ENCODE measurements around the gene CYB5B.
A peak's percentile ranks its signal among the peaks of the same experiment; 100 is the strongest.

Gene CYB5B

DNA sequence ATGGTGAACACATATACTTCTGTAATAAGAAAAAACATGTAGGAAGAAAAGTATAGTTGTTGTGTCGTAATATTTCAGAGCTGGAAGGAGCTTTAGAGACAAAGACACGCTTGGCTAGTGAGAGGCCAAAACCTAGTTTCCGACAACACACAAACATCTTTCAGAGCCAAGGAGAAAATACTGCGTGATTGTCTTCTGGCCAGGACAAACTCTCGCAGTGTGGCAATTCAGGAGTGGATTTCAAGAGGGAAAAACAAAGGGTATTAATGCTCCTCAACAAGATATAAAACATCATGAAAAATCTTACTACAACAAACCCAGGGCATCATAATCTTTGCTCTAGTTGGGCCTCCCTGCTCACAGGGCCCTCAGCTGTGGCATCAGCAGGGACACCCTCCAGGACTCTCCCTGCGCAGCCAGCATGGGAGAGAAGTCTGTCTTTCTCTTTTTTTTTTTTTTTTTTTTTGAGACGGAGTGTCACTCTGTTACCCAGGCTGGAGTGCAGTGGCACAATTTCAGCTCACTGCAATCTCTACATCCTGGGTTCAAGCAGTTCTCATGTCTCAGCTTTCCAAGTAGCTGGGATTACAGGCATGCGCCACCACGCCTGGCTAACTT lies 66.4 kb downstream of the CYB5B start:
- no peak for DNase-seq

DNA sequence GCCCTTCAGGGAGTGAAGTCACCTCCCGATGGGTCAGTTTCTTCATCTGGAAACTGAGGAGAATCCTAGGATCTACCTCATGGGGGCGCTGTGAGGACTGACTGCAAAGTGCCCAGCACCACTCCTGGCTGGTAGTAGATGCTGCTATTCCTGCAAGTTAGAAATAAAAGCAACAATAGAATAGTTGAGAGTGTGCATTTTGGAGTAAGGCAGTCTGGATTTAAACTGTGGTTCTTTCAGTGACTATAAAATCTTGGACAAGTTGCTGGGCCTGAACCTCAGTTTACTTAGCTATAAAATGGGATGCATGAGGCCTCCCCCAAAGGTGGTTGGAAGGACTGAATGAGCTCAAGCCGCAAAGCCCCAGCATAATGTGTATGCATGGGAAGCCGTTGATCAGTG lies 70.6 kb downstream of the CYB5B start:
- peak; percentile 48 for DNase-seq

DNA sequence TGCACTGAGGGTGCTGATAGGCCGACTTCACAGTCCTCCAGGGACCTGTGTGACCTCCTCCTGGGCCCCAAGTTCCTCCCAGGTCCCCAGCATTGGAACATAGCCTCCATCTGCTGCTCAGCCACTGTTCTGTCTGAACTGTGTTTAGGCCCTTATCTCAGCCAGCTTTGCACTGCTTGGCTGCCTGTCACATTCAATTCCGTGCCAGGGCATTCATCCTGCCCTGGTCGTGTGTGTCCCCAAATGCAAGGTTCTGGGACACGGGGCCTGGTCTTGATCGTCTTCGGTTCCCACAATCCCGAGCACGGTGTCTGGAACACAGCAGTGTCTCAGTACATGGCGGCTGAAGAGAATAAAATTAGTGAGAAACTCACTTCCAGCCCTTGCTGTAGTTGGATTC lies 71.4 kb downstream of the CYB5B start:
- DNase-seq = no peak

DNA sequence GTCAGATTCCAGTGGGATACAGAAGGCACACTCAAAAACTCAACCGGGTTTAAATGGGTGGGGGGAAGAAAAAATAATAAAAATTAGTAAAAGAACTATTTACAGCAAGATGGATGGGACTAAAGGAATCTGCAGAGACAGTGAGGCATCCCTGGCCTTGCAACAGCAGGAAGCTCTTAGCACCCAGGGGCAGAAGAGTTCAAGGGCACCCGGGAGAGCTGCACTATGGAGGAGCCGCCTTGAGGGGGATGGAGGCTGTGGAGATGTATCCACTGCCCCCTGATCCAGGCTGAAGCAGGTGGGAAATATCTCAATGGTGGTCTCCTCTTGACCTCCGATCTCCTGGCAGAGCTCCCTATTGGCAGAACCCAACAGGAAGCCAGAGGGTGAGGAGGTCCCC lies 72.0 kb downstream of the CYB5B start:
- DNase-seq = no peak

DNA sequence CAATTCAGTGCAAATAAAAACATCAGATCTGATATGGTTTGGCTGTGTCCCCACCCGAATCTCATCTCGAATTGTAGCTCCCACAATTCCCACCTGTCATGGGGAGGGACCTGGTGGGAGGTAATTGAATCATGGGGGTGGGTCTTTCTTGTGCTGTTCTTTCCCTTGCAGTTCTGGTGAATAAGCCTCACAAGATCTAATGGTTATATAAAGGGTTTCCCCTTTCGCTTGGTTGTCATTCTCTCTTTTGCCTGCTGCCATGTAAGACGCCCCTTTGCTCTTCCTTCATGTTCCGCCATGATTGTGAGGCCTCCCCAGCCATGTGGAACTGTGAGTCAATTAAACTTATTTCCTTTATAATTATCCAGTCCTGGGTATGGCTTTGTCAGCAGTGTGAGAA lies 72.5 kb downstream of the CYB5B start:
- DNase-seq = no peak

GRCh38 chr16:69497876-69498596 lies 73.6 kb downstream of the CYB5B start:
- no peak for DNase-seq

GRCh38 chr16:69498926-69499325 lies 74.5 kb downstream of the CYB5B start:
- DNase-seq = no peak

DNA sequence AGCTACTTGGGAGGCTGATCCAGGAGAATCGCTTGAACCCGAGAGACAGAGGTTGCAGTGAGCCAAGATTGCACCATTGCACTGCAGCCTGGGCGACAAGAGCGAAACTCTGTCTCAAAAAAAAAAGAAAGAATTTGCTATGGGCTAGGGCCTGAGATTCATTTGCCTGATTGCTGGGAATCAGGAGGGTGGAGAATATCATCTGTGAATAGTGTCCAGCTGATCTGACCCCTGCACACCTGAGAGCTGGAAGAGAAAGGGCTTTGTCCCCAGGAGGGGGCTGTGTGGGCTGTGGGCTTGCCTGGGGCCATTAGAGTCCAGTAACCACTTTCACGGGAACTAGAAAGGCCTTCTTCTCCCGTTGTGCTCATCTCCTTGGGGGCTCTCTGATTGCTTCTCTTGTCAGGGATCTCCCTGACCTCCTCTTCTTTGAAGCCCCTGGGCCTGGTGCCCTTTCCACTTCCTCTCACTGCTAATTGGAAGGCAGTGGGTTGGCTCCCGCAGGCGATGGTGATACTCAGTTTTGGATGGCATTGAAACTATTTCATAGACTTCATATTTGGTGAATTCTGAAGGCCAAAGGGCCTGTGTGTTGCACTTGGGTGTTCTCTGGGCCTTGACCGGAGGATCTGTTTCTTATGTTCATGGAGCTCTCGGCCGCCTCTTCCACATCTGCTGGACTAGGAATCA lies 75.3 kb downstream of the CYB5B start:
- no peak for DNase-seq

DNA sequence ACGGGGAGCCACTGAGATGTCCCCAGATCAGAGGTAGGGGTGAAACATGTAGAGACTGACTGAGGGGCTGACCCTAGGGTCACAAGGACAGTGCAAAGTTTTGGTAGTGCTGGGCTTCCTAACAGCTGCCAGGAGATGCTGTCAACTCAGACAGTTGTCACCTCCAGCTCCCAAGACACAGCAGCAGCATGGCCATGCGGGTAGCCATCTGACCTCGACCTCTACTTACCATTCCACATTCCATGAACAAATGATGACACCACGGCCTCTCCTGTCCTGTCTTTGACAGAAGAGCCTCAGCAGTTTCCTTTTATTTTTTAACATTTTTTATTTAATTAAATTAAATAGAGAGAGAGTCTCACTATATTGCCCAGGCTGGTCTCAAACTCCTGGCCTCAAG lies 76.1 kb downstream of the CYB5B start:
- DNase-seq = no peak

- DNase-seq = no peak
Measured at GRCh38 chr16:69501956-69502745, 77.7 kb downstream of the CYB5B start.

GRCh38 chr16:69503244-69503643 lies 78.8 kb downstream of the CYB5B start:
- DNase-seq = no peak

- DNase-seq = no peak
Measured at GRCh38 chr16:69508033-69508755, 83.8 kb downstream of the CYB5B start.

- DNase-seq = no peak
Measured at GRCh38 chr16:69509125-69509524, 84.7 kb downstream of the CYB5B start.

- no peak for DNase-seq
Measured at GRCh38 chr16:69511651-69512050, 87.2 kb downstream of the CYB5B start.

DNA sequence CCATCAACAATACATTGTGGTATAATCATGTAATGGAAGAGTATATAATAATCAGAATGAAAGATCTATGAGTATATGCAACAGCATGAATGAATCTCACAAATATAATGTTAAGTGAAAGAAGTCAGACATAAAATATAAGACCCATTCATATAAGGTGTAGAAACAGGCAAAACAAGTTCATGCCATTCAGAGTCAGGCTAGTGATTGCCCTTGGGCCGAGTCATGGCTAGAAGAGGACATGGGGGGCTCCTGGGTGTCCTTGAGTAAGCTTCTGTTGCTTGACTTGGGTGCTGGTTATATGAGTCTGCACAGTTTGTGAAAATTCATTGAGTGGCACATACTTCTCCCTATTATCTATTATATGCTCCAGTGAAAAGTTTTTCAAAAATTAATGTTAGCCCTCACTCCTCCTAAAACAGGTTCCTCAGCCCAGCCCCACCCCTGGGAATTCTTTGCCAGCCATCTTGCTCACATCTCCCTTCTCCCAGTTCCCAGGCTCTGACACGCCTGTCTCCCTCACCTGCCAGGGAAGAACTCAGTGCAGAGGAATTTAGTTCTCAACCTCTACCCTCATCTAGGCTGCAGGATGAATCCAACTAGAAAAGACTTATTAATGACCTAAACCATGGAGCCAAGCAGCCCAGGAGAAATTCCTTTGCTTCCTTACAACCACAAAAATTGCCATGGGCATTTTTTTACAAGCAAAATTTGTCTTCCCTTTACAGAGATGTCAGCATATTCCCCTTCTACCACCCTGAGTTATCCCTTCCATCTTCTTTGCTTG lies 89.0 kb downstream of the CYB5B start:
- DNase-seq = no peak

DNA sequence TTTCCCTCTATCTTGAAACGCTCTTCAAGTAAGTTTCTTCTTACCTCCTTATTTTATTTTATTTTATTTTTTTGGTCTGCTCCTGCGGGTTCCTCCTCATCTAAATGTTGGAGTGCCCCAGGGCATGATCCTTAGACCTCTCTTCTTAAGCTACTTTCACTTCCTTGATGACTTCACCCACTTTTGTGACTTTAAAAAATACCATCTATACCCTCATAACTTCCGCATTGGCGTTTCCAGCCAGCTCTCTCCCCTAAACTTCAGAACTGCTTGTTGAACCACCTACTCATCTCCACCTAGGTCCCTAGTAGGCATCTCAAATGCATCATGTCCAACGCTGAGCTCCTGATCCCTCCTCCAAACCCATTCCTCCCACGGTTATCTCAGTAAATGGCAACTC lies 89.9 kb downstream of the CYB5B start:
- no peak for DNase-seq

Measured in stimulated activated CD4-positive, alpha-beta T cell treated with anti-CD3 and anti-CD28 coated beads, Interleukin-1b, Interleukin-23, amount 100 ng/mL, for 48 hours (primary cell).